NCI-H345 (cell line): ENCODE data around the gene MIEF1.

Experiments
- DNase-seq: peaks from one replicate; lab custom pipeline; 2025; lab: John Stamatoyannopoulos, UW

The MIEF1 gene

DNA sequence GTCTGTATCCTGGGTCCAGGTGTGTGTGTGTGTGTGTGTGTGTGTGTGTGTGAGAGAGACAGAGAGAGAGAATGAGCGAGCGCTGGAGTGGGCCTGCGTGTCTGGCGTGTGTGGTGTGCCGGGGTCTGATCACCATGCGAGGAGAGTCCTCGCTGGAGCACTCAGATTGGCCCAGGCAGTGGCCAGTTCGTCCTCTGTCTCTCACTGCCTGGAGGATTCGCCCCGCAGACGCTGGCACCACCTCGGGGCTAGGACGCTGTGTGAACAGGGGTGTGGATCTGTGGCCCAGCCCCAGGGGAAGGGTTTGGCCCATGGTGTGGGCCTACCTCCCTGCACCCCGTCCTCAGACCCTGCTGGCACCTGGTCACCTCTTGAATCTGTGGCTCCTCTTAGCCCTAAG lies 56.9 kb downstream of the MIEF1 start:
- DNase-seq: no peak

DNA sequence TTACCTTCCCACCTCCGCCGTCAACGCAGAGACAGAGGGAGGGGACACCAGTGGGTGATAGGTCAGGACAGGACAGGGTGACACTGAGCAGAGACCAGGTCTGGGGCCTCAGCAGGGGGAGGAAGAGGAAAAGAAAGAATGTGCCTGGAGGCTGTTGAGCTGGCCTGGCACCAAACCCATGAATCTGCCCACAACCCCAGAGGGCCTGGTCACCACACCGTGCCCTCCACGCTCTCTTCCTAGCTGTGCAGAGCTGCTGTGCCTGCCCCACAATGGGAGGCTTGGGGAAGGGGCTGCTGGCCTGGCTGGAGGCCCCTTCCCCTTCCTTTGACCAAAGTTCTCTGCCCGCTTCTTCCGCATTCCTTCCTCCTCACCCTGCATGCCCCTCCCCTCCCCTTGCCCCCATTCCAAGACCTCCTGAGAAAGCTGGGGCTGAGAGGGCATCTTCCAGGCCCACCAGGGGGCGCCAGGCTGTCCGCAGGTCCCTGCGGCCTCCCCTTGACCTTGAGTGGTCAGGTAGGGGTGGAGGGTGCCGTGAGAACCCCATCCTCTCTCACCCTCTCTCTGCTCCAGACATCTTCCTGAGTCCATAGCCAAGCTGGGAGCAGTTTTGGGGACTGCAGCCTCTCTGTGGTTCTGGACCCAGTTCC lies 57.5 kb downstream of the MIEF1 start:
- no peak for DNase-seq

- no peak for DNase-seq
These were observed 58.0 kb downstream of the MIEF1 start for GRCh38 chr22:39560127-39560526.

DNA sequence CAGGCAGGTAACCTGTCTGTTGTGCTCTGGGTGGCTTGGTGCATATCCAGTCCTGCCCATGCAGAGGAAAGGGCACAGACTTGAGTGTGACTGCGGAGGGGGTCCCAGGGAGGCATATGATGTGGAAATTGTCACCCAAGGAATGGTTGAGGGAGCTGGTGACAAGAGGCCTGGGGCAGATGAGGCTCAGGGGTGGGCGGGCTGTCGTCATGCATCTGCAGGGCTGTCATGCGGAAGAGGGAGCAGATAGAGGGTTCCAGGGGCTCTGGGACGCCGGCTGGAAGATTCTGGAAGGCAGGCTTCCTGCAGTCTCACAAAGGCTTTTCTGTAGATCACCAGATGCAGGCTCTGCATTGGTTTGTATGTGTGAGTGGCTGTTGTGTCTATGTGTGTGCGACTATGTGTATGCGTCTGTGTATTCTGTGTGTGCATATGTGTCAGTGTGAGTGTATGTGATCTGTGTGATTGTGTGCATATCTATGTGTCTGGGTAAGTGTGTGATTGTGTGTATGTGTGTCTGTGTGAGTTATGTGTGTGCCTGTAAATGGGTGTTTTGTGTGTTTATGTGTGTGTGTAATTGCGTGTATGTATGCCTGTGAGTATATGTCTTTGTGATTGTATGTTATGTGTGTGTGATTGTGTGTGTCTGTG lies 60.9 kb downstream of the MIEF1 start:
- no peak for DNase-seq

DNA sequence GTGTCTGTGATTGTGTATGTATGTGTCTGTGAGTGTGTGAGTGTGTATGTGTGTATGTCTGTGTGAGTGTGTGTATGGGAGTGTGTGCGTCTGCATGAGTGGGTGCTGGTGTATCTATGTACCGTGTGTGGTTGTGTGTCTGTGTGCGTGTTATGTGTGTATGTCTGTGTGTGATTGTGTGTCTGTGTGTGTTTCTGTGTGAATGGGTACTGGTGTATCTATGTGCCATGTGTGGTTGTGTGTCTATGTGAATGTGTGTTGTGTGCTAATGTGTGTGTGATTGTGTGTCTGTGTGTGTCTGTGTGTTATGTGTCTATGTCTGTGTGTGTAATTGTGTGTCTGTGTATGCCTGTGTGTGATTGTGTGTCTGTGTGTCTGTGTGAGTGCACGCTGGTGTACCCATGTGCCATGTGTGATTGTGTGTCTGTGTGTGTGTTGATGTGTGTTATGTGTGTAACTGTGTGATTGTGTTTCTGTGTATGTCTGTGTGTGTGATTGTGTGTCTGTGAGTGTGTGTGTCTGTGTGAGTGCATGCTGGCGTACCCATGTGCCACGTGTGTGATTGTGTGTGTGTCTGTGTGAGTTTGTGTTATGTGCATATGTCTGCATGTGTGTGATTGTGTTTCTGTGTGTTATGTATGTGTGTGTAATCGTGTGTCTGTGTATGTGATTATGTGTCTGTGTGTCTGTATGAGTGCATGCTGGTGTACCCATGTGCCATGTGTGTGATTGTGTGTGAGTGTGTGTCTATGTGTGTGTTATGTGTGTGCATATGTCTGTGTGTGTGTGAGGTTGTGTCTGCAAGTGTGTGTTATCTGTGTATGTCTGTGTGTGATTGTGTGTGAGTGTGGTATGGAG lies 61.7 kb downstream of the MIEF1 start:
- no peak for DNase-seq

DNA sequence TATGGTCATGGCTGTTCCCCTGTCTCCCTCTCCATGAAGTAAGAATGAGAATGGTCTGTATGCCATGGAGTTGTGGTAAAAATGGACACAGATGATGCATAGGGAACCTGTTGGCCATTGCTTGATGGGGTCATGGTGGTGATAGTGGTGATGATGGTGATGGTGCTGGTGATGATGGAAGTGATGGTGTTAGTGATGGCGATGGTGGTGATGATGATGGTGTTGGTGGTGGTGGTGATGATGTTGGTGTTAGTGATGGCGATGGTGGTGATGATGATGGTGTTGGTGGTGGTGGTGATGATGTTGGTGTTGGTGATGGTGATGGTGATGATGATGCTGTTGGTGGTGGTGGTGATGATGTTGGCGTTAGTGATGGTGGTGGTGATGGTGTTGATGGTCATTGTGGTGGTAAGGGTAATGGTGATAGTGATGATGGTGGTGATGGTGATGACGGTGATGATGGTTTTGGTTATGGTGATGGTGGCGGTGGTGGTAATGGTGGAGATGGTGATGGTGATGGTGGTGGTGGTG lies 63.4 kb downstream of the MIEF1 start:
- no peak for DNase-seq

DNA sequence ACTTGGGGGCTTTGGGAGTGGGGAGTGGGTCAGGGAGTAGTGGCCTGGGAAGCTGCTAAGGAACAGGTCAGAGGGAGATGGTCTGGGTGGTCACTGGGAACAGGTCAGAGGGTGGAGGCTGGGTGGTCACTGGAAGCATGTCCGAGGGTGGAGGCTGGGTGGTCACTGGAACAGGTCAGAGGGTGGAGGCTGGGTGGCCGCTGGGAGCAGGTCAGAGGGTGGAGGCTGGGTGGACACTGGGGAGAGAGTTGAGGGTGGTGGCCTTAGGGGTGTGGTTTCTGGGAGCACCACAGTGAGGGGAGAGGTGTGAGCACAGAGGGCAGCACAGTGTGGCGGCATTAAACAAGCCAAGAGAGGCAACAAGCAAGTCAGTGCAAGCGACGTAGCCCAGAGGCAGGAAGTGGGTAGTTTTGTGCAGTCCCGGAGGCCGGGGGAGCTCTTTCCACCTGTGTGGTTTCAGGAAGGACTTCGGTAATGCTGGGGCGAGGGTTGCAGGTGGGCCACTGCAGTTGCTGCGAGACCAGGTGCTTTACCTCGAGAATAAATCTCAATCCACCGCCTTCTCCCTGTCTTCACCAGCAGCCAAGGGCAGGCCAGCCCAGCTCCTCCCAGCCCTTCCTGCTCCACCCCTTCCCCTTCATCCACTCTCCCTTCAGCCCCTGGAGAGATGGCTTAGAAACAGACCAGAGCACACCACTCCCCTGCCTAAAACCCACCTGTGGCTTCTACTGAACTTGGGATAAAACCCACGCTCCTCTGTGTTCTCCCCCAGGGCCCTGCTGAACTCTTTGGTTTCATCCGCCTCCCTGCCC lies 65.3 kb downstream of the MIEF1 start:
- no peak for DNase-seq
